IPS-20b (cell line): Measurements from ENCODE around the gene CC2D1A.

Experiments used
- H3K27ac ChIP-seq: one replicate; pipeline ENCODE4 v1.5.1; 2013; ENCODE audit warnings: low read length
- H3K27me3 ChIP-seq: 2 replicates; pipeline ENCODE4 v1.6.1; 2013; ENCODE audit warnings: mild to moderate bottlenecking, low read length, inconsistent platforms; ENCODE audit not compliant: insufficient read depth
- H3K36me3 ChIP-seq: 2 replicates; pipeline ENCODE4 v1.6.1; 2013; ENCODE audit warnings: low read depth, mild to moderate bottlenecking, inconsistent platforms, low read length, moderate library complexity; ENCODE audit not compliant: insufficient read depth
- H3K4me1 ChIP-seq: 2 replicates; pipeline ENCODE4 v1.6.1; 2013; ENCODE audit warnings: mild to moderate bottlenecking, control low read depth, inconsistent platforms, low read length, moderate library complexity; ENCODE audit not compliant: insufficient read depth
- H3K4me3 ChIP-seq: 2 replicates; pipeline ENCODE4 v1.5.1; 2013; ENCODE audit warnings: mild to moderate bottlenecking, low read length, inconsistent platforms
- H3K9ac ChIP-seq: 2 replicates; pipeline ENCODE4 v1.6.1; 2013; ENCODE audit warnings: low read depth, mild to moderate bottlenecking, inconsistent platforms, low read length, moderate library complexity
- H3K9me3 ChIP-seq: 2 replicates; pipeline ENCODE4 v1.6.1; 2013; ENCODE audit warnings: mild to moderate bottlenecking, low read depth, low read length, inconsistent platforms; ENCODE audit not compliant: insufficient read depth

The CC2D1A gene

GRCh38 chr19:13951799-13952153 is 45.8 kb downstream of the CC2D1A start:
- Histone ChIP-seq H3K36me3 (peaks cover 30% of the 10 kb centered on the region), H3K4me3 (peak overlapping the region; percentile 66), H3K27me3 (no peaks in the 10 kb centered on the region), H3K4me1 (0 out of 2 replicates have a peak, but pooled peaks cover 3% of the 10 kb centered on the region), H3K27ac (no peak overlapping the region), H3K9ac (no peak overlapping the region), H3K9me3 (no peaks in the 10 kb centered on the region)

GRCh38 chr19:13952154-13952930 is 46.3 kb downstream of the CC2D1A start, which contains the start of gene DCAF15:
Gene DCAF15 (plus strand): TSS chr19:13952509. CDS start chr19:13952513, 4 bp downstream.
- Histone ChIP-seq H3K4me3 (peak within 1 kb of the TSS; percentile 99), H3K27me3 (no peaks in the 10 kb centered on the region), H3K4me1 (0 out of 2 replicates have a peak, but pooled peaks cover 3% of the 10 kb centered on the region), H3K9me3 (no peaks in the 10 kb centered on the region), H3K36me3 (peaks cover 36% of the 10 kb centered on the region), H3K27ac (peak within 1 kb of the TSS; percentile 74), H3K9ac (peak within 1 kb of the TSS; percentile 85)

GRCh38 chr19:13952931-13953531 is 47.0 kb downstream of the CC2D1A start:
- Histone ChIP-seq H3K27ac (peak overlapping the region; percentile 61), H3K36me3 (peaks cover 42% of the 10 kb centered on the region)

GRCh38 chr19:13954185-13954584 is 48.2 kb downstream of the CC2D1A start:
- Histone ChIP-seq H3K36me3 (peaks cover 54% of the 10 kb centered on the region), H3K27ac (no peak overlapping the region), H3K9ac (no peak overlapping the region), H3K27me3 (no peaks in the 10 kb centered on the region), H3K9me3 (no peaks in the 10 kb centered on the region), H3K4me3 (no peak overlapping the region; the same call in 1 of the 2 replicates), H3K4me1 (0 out of 2 replicates have a peak, but pooled peaks cover 3% of the 10 kb centered on the region)

More at GRCh38 chr19:13952931-13953531, 47.0 kb downstream of the CC2D1A start:
- Histone ChIP-seq H3K4me3 (peak overlapping the region; percentile 99), H3K9me3 (no peaks in the 10 kb centered on the region), H3K4me1 (0 out of 2 replicates have a peak, but pooled peaks cover 3% of the 10 kb centered on the region), H3K27me3 (no peaks in the 10 kb centered on the region), H3K9ac (peak overlapping the region; percentile 85; the same call in 1 of the 2 replicates)

- no peaks in the 10 kb centered on the region for H3K9me3 ChIP-seq
- no peak overlapping the region for H3K4me3 ChIP-seq
- H3K36me3 ChIP-seq: peaks cover 70% of the 10 kb centered on the region
- 0 out of 2 replicates have a peak, but pooled peaks cover 3% of the 10 kb centered on the region for H3K4me1 ChIP-seq
- H3K27me3 ChIP-seq: no peaks in the 10 kb centered on the region
- no peak overlapping the region for H3K9ac ChIP-seq
- no peak overlapping the region for H3K27ac ChIP-seq
Measured at GRCh38 chr19:13955662-13956364, 49.8 kb downstream of the CC2D1A start.

- 0 out of 2 replicates have a peak, but pooled peaks cover 3% of the 10 kb centered on the region for H3K4me1 ChIP-seq
- peaks cover 72% of the 10 kb centered on the region for H3K36me3 ChIP-seq
- H3K4me3 ChIP-seq: no peak overlapping the region
Measured at GRCh38 chr19:13956365-13956744, 50.4 kb downstream of the CC2D1A start.

GRCh38 chr19:13957051-13957450 is 51.0 kb downstream of the CC2D1A start:
- Histone ChIP-seq H3K27ac (no peak overlapping the region), H3K36me3 (peaks cover 72% of the 10 kb centered on the region), H3K4me1 (0 out of 2 replicates have a peak, but pooled peaks cover 3% of the 10 kb centered on the region), H3K27me3 (no peaks in the 10 kb centered on the region), H3K9ac (no peak overlapping the region), H3K4me3 (no peak overlapping the region), H3K9me3 (no peaks in the 10 kb centered on the region)

More at GRCh38 chr19:13956365-13956744, 50.4 kb downstream of the CC2D1A start:
- no peak overlapping the region for H3K9ac ChIP-seq
- H3K27ac ChIP-seq: no peak overlapping the region
- H3K27me3 ChIP-seq: no peaks in the 10 kb centered on the region
- no peaks in the 10 kb centered on the region for H3K9me3 ChIP-seq

- peaks cover 72% of the 10 kb centered on the region for H3K36me3 ChIP-seq
- no peaks in the 10 kb centered on the region for H3K9me3 ChIP-seq
Measured at GRCh38 chr19:13958043-13958442, 52.0 kb downstream of the CC2D1A start.

GRCh38 chr19:13959141-13959961 is 53.4 kb downstream of the CC2D1A start:
- H3K4me1 ChIP-seq: no peaks in the 10 kb centered on the region
- peaks cover 66% of the 10 kb centered on the region for H3K36me3 ChIP-seq
- no peaks in the 10 kb centered on the region for H3K9me3 ChIP-seq
- no peaks in the 10 kb centered on the region for H3K27me3 ChIP-seq
- H3K4me3 ChIP-seq: no peak overlapping the region
- no peak overlapping the region for H3K27ac ChIP-seq
- no peak overlapping the region for H3K9ac ChIP-seq

More at GRCh38 chr19:13958043-13958442, 52.0 kb downstream of the CC2D1A start:
- no peak overlapping the region for H3K4me3 ChIP-seq
- 0 out of 2 replicates have a peak, but pooled peaks cover 3% of the 10 kb centered on the region for H3K4me1 ChIP-seq
- no peak overlapping the region for H3K9ac ChIP-seq
- no peak overlapping the region for H3K27ac ChIP-seq
- no peaks in the 10 kb centered on the region for H3K27me3 ChIP-seq

GRCh38 chr19:13959962-13960862 is 54.2 kb downstream of the CC2D1A start:
- peaks cover 65% of the 10 kb centered on the region for H3K36me3 ChIP-seq
- no peak overlapping the region for H3K27ac ChIP-seq

More at GRCh38 chr19:13959962-13960862, 54.2 kb downstream of the CC2D1A start:
- Histone ChIP-seq H3K27me3 (no peaks in the 10 kb centered on the region), H3K9ac (no peak overlapping the region), H3K9me3 (no peaks in the 10 kb centered on the region), H3K4me1 (no peaks in the 10 kb centered on the region), H3K4me3 (no peak overlapping the region)
